Mononuclear cell (primary cell): ENCODE results near the gene PRND. TPM values are rescaled to one million over a fixed set of nuclear protein-coding genes. Genes with fewer than 3 reads are reported as not detected.
"Not testable (repeated sequence)": the region's sequence is repeated elsewhere in the genome, so short reads cannot be mapped to it uniquely, and the experiment has no call there.

Source experiments
- H3K27me3 ChIP-seq: 2 replicates; pipeline ENCODE4 v1.6.0; 2011; ENCODE audit warnings: low read length, control low read depth; ENCODE audit not compliant: insufficient read depth
- H3K4me1 ChIP-seq: 2 replicates; pipeline ENCODE4 v1.5.1; 2011; ENCODE audit warnings: mild to moderate bottlenecking, low read length, control low read depth; ENCODE audit not compliant: insufficient read depth
- H3K4me3 ChIP-seq: 2 replicates; pipeline ENCODE4 v1.5.1; 2011; ENCODE audit warnings: mild to moderate bottlenecking, low read length, moderate library complexity
- H3K9me3 ChIP-seq: 2 replicates; pipeline ENCODE4 v1.5.1; 2011; ENCODE audit warnings: low read depth, mild to moderate bottlenecking, control low read depth, low read length
- total RNA-seq: library from RNA; depleted of rRNA; stranded (reverse); fragments of >200 nt; gene quantifications from one replicate; pipeline ENCODE4 v1.2.3, GENCODE V29; 2012

PRND gene
- total RNA-seq, 1 donor = 0.10 TPM

- Histone ChIP-seq H3K4me1 (peaks cover 19% of the 10 kb centered on the region), H3K27me3 (no peaks in the 10 kb centered on the region), H3K9me3 (no peaks in the 10 kb centered on the region), H3K4me3 (no peak overlapping the region)
These were observed 1.4 kb upstream of the PRND start for GRCh38 chr20:4720041-4720976.

DNA sequence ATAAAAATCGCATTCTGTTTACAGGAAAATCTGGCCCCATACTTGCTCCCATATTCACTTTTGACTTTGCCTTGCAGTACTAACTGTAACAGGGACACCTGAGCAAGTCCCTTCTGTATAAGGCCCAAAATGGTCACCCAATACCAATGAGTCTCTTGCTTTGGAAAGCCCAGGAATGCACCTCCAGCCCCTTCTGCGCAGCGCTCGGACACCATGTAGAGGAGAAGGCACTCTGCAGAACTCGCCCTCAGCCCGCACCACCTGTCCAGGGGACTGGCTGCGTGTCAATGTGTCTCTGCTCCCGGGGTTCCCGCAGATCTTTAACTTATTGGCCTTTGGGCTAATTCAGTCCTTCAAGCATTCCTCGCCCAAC, 746 bp upstream of the PRND start:
- H3K9me3 ChIP-seq = no peaks in the 10 kb centered on the region
- no peak overlapping the region for H3K4me3 ChIP-seq
- peaks cover 19% of the 10 kb centered on the region for H3K4me1 ChIP-seq
- H3K27me3 ChIP-seq = no peaks in the 10 kb centered on the region

GRCh38 chr20:4722571-4722970, 862 bp downstream of the PRND start:
- H3K27me3 ChIP-seq = no peaks in the 10 kb centered on the region
- peaks cover 31% of the 10 kb centered on the region for H3K4me1 ChIP-seq
- no peaks in the 10 kb centered on the region for H3K9me3 ChIP-seq
- no peak overlapping the region for H3K4me3 ChIP-seq

DNA sequence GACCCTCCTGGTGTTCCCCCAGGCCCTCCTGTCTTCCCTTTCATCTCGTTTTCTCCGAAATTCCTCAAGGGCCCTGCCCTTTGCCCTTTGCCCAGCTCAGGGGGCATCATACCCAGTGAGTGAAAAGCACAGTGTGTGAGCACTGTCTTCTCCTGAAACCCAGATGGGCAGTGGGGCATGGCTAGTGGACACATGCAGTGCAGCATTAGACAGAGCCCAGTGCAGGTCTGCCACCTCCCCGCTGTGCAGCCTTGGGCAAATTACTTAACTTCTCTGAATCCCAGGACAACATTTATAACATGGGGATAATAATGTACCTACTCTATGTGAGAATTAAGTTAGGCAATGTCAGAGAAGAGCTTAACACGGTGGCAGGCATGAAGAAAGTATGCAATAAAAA, 1.3 kb downstream of the PRND start:
- Histone ChIP-seq H3K4me3 (no peak overlapping the region), H3K27me3 (no peaks in the 10 kb centered on the region), H3K9me3 (no peaks in the 10 kb centered on the region)

DNA sequence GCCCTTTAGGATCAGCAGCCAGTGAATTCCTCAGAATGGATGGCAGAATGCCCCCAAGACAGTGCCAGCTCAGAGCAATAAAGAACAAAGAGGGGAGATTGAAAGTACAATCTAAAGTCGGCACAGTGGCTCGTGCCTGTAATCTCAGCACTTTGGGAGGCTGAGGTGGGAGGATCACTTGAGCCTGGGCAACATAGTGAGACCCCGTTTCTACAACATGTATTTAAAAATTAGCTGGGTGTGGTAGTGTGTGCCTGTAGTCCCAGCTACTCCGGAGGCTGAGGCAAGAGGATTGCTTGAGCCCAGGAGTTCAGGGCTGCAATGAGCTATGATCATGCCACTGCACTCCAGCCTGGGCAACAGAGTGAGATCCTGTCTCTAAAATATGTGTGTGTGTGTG, 1.8 kb downstream of the PRND start:
- H3K27me3 ChIP-seq, H3K4me3 ChIP-seq, H3K9me3 ChIP-seq: not testable (repeated sequence)
- H3K4me1 ChIP-seq = peaks cover 31% of the 10 kb centered on the region

More for the DNA sequence above, 1.3 kb downstream of the PRND start:
- peaks cover 31% of the 10 kb centered on the region for H3K4me1 ChIP-seq

DNA sequence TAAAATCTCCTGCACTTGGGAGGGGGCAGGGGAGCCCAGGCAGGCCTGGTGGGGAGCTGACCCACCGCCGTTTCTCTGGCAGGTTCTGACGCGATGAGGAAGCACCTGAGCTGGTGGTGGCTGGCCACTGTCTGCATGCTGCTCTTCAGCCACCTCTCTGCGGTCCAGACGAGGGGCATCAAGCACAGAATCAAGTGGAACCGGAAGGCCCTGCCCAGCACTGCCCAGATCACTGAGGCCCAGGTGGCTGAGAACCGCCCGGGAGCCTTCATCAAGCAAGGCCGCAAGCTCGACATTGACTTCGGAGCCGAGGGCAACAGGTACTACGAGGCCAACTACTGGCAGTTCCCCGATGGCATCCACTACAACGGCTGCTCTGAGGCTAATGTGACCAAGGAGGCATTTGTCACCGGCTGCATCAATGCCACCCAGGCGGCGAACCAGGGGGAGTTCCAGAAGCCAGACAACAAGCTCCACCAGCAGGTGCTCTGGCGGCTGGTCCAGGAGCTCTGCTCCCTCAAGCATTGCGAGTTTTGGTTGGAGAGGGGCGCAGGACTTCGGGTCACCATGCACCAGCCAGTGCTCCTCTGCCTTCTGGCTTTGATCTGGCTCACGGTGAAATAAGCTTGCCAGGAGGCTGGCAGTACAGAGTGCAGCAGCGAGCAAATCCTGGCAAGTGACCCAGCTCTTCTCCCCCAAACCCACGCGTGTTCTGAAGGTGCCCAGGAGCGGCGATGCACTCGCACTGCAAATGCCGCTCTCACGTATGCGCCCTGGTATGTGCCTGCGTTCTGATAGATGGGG, 3.0 kb downstream of the PRND start:
- Histone ChIP-seq H3K9me3 (no peaks in the 10 kb centered on the region), H3K27me3 (no peaks in the 10 kb centered on the region), H3K4me3 (no peak overlapping the region), H3K4me1 (peaks cover 23% of the 10 kb centered on the region)

GRCh38 chr20:4725263-4725550, 3.5 kb downstream of the PRND start:
- Histone ChIP-seq H3K4me1 (peaks cover 18% of the 10 kb centered on the region), H3K27me3 (no peaks in the 10 kb centered on the region), H3K4me3 (no peak overlapping the region), H3K9me3 (no peaks in the 10 kb centered on the region)

- H3K9me3 ChIP-seq = no peaks in the 10 kb centered on the region
- peaks cover 11% of the 10 kb centered on the region for H3K4me1 ChIP-seq
- peaks cover 3% of the 10 kb centered on the region for H3K27me3 ChIP-seq
- peak overlapping the region; percentile 22 for H3K4me3 ChIP-seq
These were observed 5.1 kb downstream of the PRND start for GRCh38 chr20:4726710-4727397.

DNA sequence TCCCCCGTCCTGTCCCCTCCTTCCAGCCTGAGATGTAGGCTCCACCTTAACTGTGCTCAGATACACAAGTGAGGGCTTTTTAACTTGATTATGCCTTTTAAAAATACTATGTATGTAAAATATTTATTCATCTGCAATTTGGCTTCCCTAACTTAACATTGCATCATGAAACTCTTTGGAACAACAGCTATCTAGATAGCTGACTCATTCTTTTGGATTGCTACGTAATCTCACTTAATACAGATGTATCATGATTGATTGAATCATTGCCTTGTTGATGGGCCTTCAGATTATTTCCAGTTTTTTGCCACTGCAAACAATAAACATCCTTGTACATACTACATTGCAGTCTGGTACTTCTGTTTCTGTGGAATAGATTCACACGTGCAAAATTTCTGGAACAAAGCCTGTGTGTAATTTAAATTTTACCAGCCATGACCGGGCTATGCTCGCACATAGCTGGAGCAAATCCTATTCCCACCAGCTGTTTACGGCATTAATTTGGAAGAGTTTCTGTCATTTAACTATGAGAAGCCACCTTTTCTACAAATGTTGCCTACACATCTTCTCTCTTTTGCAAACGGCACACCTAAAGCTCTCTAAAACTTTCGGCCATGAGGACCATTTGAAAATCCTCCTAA, 6.5 kb downstream of the PRND start:
- peaks cover 8% of the 10 kb centered on the region for H3K27me3 ChIP-seq
- H3K4me1 ChIP-seq = peaks cover 11% of the 10 kb centered on the region
- H3K4me3 ChIP-seq = no peak overlapping the region
- no peaks in the 10 kb centered on the region for H3K9me3 ChIP-seq

DNA sequence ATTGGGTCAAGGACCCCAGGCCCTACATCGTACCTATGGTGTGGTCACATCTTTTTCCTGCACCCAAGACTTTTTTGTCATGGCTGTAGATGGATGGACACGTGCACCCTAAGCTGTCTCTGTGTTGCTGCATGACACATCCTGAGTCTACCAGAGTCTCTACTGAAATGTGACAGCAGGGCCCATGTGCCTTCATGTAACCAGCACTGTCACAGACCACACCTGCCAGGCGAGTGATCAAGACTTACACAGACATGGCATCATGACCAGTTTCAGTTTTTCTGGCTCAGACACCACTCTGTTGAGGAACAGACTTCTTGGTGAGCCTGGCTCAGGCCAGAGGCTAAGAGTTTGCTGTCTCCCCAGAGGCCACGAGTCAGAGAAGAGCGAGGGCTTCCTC, 7.6 kb downstream of the PRND start:
- Histone ChIP-seq H3K27me3 (peaks cover 10% of the 10 kb centered on the region), H3K4me3 (no peak overlapping the region), H3K4me1 (peaks cover 11% of the 10 kb centered on the region), H3K9me3 (no peaks in the 10 kb centered on the region)

DNA sequence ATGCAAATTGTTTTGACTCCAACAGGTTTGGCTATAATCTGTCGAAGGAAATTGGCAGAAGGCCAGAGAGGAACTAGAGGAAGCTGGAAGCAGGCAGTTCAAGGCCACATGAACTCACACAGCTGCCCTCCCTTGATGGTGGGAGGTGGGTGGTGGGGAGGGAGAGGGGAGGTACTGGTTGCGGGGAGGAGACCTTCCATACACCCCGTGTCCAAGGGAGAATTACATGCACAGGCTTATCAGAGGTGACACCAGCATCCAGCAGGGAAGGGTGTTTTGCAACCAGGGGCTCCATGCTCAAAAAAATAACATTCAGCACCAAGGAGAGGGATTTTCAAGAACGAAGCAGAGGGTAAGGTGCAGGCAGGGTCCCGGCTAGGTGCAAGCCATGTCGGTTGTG, 9.1 kb downstream of the PRND start:
- H3K27me3 ChIP-seq = peaks cover 13% of the 10 kb centered on the region
- no peaks in the 10 kb centered on the region for H3K9me3 ChIP-seq
- H3K4me1 ChIP-seq = peaks cover 11% of the 10 kb centered on the region
- no peak overlapping the region for H3K4me3 ChIP-seq

GRCh38 chr20:4736875-4737274, 15.2 kb downstream of the PRND start:
- no peaks in the 10 kb centered on the region for H3K4me1 ChIP-seq
- no peaks in the 10 kb centered on the region for H3K9me3 ChIP-seq
- H3K27me3 ChIP-seq = peaks cover 10% of the 10 kb centered on the region
- H3K4me3 ChIP-seq = no peak overlapping the region

DNA sequence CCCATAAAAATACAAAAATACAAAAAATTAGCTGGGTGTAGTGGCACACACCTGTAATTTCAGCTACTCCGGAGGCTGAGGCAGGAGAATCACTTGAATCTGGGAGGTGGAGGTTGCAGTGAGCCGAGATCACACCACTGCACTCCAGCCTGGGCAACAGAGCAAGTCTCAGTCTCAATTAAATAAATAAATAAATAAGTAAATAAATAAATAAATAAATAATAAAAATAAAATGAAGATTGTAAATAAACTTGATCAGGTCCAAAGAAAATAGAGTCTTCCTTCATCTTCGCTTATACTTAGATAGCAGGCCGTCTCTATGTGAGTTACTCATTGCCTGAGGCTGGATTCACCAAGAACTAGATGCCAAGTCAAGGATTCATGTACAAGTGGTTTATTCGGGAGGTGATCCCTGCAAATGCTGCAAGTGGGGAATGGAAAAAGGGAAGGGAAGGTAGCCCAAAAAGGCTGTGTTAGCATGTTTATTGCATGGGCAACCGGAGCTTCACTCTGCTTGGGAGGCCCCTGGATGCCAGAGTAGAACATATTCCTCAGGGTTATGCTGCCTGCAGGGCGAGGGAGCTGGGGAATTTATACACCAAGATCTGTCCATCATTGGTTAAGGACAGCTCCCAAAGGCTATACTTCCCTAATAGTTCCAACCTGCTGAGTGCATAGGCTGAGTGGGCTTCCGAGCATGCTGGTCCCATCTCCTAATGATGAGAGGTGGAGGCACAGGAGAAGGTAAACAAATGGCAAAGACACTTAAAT, 16.3 kb downstream of the PRND start:
- Histone ChIP-seq H3K4me1 (no peaks in the 10 kb centered on the region), H3K9me3 (no peaks in the 10 kb centered on the region), H3K4me3 (no peak overlapping the region)

DNA sequence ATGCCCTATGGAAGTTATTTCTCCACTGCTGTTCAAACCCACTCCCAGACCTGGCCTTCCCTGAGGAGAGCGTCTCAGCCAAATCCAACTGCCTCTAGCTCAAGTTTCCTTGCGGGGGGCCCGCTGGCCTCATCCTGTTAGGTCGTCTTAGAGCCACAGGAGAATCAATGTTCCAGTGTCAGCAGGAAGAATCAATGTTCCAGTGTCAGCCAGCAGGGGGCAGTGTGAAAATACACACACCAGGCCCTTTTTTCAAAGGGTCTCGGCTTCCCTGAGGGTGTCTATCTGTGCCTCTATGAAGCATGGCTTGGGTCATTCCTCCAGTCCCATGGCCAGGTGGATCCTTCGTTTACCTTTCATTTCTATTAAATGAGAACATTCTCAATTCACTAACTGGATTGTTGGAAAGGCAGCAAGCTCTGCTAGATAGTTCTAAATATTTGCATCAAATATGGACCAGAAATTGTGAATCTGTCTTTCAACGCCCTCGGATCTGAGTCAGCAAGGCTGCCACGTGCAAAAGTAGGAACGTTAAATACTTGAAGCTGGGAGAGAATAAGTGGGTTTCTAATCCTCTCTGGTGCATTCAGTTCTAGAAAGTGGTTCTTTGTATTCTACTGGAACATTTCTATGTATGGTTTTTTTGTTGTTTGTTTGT, 19.2 kb downstream of the PRND start:
- Histone ChIP-seq H3K27me3 (no peaks in the 10 kb centered on the region), H3K4me1 (no peaks in the 10 kb centered on the region), H3K9me3 (no peaks in the 10 kb centered on the region), H3K4me3 (no peak overlapping the region)

More for the DNA sequence above, 16.3 kb downstream of the PRND start:
- H3K27me3 ChIP-seq = peaks cover 5% of the 10 kb centered on the region
